NCI-H1417 (cell line): Measurements from ENCODE around the gene KCNK16.

Experiments
- DNase-seq, 3 experiments: peaks; one replicate each; lab custom pipeline; 2025; lab: John Stamatoyannopoulos, UW

Gene KCNK16

GRCh38 chr6:39322306-39322850 lies at the start of gene KCNK16:
KCNK16 (minus strand) TSS chr6:39322702; CDS start chr6:39322540, 162 bp downstream.
- DNase-seq = peak in 2 of 3 experiments; percentile 55 to 73

GRCh38 chr6:39370390-39370789 lies 47.9 kb upstream of the KCNK16 start:
- no peak for DNase-seq

DNA sequence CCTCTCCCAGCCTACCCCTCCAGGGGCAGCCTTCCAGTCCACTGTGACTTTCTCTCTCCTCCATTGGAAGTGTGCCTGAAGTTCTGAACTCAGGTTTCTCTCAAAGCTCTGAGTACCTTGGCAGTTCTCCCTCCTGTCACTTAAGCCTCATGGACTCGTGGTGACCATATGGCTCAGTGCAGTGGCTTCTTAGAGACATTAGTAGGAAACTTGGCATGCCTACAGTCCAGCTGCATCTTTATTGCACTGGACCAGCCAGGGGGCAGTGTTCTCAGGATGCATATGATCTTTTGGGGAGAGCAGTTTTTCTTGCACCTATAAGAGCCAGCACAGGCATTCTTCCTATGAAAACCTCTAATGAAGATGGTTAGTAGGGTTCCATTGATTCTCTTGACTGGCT lies 47.5 kb upstream of the KCNK16 start:
- no peak for DNase-seq

GRCh38 chr6:39367700-39368099 lies 45.2 kb upstream of the KCNK16 start:
- DNase-seq = no peak

- DNase-seq = peak in 2 of 3 experiments; percentile 16 to 43
These were observed 44.6 kb upstream of the KCNK16 start for GRCh38 chr6:39366931-39367618.

DNA sequence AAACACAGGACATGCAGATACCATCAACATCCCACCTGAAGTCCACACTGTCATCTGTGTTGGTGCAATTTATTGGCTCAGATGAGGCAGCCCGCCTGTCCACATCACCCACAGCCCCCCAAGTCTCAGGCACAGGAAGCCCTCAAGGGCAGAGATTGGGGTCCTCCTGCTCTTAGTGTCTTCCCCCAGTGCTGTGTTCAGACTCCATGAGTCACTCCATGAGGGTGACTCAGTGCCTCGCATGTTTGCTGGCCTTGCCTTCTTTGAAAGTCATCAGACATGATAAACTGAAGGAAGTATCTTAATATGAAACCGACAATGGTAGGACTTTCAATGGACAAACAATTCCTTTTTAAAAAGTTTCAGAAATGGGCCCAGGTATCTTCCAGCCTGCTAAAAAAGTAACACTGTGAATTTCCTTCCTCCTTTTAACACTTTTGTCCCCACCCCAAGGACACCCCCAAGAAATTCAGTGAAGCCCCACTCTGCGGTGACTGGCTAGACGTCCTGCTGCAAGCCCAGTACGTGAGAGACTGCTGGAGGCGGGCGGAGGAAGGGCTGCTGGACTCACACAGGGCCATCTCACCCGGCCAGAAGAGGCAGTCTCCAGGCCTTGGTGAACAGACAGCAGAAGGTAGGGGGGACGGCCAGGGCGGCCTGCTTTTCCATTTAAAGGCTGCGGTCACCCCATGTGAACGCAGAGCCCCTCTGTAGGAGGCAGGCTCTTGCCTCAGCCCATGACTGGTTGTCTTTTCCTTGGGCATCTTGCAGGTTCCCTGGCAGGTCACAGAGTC lies 43.0 kb upstream of the KCNK16 start:
- DNase-seq = no peak

DNA sequence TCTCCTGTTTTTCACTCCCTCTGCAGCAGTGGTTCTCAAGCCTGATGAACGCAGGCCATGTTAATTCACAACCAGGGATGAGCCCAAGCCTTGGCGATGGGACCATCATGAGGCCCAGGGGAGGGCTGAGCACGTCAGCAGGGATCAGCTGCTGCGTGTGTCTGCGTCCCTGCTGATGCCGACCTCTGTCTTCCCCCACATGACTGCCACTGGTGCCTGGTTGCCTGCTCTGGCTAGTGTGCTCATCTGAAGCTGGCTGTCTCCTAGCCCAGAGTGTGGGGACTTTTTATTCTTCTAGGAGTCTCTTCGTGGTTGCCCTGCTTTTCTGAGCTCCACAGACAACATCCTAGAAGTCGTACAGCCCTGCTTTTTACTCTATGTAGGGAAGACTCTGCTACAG lies 40.8 kb upstream of the KCNK16 start:
- DNase-seq = no peak

DNA sequence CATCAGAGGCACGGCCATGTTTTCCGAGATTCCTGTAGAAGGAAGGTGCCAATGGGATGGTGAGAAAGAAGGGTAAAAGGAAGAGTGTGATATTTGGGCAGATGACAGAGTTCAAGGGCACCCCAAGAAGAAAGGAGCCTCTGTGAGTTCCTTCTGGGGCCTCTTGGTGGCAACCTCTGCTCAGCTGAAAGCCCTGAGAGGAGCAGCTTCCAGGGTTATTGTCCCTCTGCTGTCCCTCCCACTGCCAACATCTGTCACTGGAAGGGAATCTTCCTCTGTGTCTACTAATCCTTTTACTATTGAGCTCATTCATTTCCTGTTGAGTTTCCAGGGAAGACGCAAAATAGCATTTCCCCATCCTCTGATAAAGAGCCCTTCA lies 40.0 kb upstream of the KCNK16 start:
- peak in 1 of 3 experiments; percentile 65 for DNase-seq

DNA sequence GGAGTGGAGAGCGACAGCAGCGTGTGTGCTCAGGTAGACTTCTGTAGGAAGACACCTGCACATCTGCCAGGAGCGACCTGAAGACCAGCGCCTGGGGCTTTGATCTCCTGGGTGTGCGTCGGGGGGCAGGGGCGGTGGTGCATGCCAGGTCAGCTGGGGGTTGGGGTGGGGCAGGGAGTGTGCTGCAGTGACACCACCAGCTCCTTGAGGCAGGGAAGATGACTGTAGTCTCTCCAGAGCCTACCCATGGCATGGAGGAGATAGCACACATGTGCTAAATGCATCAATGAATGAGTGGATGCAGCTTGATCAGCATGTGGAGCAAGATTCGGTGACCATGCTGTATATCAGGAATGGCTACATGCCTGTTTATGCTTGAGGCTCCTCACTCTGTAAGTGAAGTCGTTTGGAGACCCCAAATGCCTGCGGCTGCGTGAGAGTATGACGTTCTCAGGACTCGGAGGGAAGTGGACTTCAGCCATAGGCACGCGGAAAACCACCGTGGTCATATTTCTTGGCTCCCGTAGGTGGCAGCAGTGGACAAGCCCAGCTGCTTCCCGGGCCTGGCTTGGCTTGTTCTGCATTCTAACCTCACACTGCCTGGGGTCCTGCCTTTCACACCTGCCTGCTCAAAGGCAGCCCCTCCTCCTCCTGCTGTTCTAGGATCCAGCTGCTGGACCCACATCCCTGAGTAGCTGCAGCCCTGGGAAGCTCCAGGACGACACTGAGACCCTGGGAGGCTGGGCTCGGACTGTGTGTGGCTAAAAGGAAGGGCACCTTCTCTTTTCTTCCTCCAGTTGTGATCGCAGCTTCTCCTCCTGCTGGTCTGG lies 39.4 kb upstream of the KCNK16 start:
- DNase-seq = peak; percentile 63 to 84 (median 77)

DNA sequence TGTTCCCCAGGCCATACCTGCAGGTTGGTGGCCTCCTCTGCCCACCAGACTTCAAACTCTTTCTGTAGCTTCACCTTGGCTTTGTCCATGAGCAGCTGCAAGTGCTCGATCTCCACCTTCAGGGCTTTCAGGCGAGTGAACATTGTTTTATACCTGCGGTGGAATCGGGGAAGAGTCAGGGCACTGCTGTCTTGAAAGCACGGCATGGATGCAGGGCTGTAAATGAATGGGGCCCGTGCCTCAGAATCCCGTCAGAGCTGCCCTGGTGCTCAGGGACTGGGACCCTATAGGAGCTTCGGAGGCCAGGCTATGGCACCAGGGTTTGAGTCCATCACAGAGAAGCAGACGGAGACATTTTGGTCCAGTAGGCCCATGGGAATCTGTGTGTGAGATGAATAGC lies 37.9 kb upstream of the KCNK16 start:
- no peak for DNase-seq

DNA sequence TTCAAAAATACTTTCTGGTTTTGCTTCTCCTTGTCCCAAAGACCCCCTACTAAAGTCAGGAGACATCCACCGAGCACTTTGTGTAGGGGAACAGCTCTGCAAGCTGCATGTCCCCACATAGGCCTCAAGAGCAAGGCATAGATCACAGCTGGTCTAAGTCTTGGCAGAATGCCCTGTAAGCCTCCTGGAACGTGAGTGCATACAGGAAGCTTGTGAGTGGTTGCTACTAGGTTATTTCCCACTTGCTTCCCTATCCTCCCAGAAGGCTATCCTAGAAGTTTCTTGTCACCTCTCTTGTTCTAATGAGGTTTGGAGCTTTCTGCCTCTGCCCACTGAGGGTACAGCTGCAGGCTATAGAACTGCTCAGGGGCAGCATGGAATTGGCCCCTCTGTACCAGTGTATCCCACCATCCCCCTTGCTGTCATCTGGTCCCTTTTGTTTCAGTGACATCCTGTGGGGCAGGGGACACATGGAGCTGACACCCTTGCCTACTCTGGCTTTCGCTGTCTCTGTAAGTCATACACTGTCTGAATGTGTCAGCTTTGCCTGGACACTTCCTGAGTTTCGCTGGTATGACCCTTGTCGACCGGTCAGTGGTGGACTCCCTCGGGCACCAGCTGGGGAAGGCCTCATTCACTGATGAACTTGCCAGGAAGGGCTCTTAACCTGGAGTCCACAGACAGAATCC lies 35.6 kb upstream of the KCNK16 start:
- peak; percentile 29 to 72 (median 59) for DNase-seq

- no peak for DNase-seq
These were observed 31.3 kb upstream of the KCNK16 start for GRCh38 chr6:39353698-39354315.

DNA sequence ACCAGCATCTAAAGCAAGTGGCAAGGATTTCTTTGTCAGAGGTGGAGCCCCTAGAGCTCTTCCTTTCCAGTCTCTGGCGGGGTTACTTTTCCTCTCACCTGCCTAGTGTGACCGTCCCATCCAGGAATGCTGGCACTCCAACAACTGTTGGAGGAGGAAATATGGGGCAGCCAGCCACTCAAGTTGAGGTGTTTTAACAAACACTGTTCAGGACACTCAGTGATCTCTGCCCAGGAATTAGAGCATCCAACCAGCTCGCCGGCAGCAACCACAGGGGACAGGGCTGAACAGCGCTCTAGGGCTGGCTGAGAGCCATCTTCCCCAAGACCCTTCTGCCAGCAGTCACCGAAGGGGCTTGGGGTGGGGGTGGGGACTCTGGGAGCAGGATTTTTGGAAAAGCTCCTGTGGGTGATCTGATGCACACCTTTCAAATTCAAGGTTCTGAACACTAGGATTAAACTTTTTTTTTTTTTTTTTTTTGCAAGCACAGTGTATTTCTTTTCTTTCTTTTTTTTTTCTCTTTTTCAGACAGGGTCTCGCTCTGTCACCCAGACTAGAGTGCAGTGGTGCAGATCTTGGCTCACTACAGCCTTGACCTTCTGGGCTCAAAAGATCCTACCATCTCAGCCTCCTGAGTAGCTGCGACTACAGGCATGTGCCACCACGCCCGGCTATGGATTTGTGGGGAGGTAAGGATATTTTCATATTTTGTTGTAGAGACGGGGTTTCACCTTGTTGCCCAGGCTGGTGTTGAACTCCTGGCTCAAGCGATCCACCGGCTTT lies 28.4 kb upstream of the KCNK16 start:
- DNase-seq = no peak

GRCh38 chr6:39348740-39349139 lies 26.2 kb upstream of the KCNK16 start:
- no peak for DNase-seq

- peak; percentile 49 to 84 (median 75) for DNase-seq
These were observed 25.5 kb upstream of the KCNK16 start for GRCh38 chr6:39347906-39348585.

GRCh38 chr6:39347206-39347605 lies 24.7 kb upstream of the KCNK16 start:
- DNase-seq = peak in 1 of 3 experiments; percentile 84

- no peak for DNase-seq
These were observed 22.3 kb upstream of the KCNK16 start for GRCh38 chr6:39344821-39345280.

GRCh38 chr6:39343396-39343870 lies 20.9 kb upstream of the KCNK16 start:
- DNase-seq = no peak

GRCh38 chr6:39342692-39343395 lies 20.3 kb upstream of the KCNK16 start:
- no peak for DNase-seq
